Kidney capillary endothelial cell (primary cell): Measurements from ENCODE around the gene DISP3.

ENCODE experiments used
- DNase-seq: peaks from one replicate; pipeline ENCODE4 v3.0.0-alpha.2; 2018; ENCODE audit warnings: low spot score

Gene DISP3

GRCh38 chr1:11543796-11544195, 64.8 kb downstream of the DISP3 start:
- DNase-seq = no peak

- no peak for DNase-seq
Measured at GRCh38 chr1:11546456-11546855, 67.5 kb downstream of the DISP3 start.

- peak; percentile 74 for DNase-seq
Measured at GRCh38 chr1:11550664-11551283, 71.8 kb downstream of the DISP3 start.

- no peak for DNase-seq
Measured at GRCh38 chr1:11558276-11558675, 79.3 kb downstream of the DISP3 start.

- DNase-seq = no peak
Measured at GRCh38 chr1:11558871-11559590, 80.1 kb downstream of the DISP3 start.

- no peak for DNase-seq
Measured at GRCh38 chr1:11559591-11559970, 80.6 kb downstream of the DISP3 start.

- no peak for DNase-seq
Measured at GRCh38 chr1:11560061-11560460, 81.1 kb downstream of the DISP3 start.

GRCh38 chr1:11561740-11562139, 82.8 kb downstream of the DISP3 start:
- DNase-seq = no peak

- DNase-seq = no peak
Measured at GRCh38 chr1:11562664-11563063, 83.7 kb downstream of the DISP3 start.

GRCh38 chr1:11563560-11564069, 84.7 kb downstream of the DISP3 start:
- no peak for DNase-seq

GRCh38 chr1:11564237-11564636, 85.3 kb downstream of the DISP3 start:
- DNase-seq = no peak

- DNase-seq = no peak
Measured at GRCh38 chr1:11566042-11566850, 87.3 kb downstream of the DISP3 start.

- no peak for DNase-seq
Measured at GRCh38 chr1:11567244-11568065, 88.5 kb downstream of the DISP3 start.

- no peak for DNase-seq
Measured at GRCh38 chr1:11568687-11569086, 89.7 kb downstream of the DISP3 start.

GRCh38 chr1:11569551-11569950, 90.6 kb downstream of the DISP3 start:
- DNase-seq = no peak

GRCh38 chr1:11569954-11570353, 91.0 kb downstream of the DISP3 start:
- DNase-seq = no peak

- DNase-seq = no peak
Measured at GRCh38 chr1:11570821-11571380, 91.9 kb downstream of the DISP3 start.

- DNase-seq = no peak
Measured at GRCh38 chr1:11571906-11572616, 93.1 kb downstream of the DISP3 start.

- no peak for DNase-seq
Measured at GRCh38 chr1:11573116-11573692, 94.2 kb downstream of the DISP3 start.

- DNase-seq = no peak
Measured at GRCh38 chr1:11575553-11575952, 96.6 kb downstream of the DISP3 start.
